HG03280 (cell line): ENCODE measurements around the gene BCR.
"Not testable (repeated sequence)": the region's sequence is repeated elsewhere in the genome, so short reads cannot be mapped to it uniquely, and the experiment has no call there.

Experiments used
- ATAC-seq: cut with Tn5 transposase; IDR thresholded peaks from one replicate; pipeline ENCODE4 v1.9.1; 2021; ENCODE audit warnings: mild to moderate bottlenecking, moderate library complexity; ENCODE audit not compliant: unreplicated experiment

The BCR gene

DNA sequence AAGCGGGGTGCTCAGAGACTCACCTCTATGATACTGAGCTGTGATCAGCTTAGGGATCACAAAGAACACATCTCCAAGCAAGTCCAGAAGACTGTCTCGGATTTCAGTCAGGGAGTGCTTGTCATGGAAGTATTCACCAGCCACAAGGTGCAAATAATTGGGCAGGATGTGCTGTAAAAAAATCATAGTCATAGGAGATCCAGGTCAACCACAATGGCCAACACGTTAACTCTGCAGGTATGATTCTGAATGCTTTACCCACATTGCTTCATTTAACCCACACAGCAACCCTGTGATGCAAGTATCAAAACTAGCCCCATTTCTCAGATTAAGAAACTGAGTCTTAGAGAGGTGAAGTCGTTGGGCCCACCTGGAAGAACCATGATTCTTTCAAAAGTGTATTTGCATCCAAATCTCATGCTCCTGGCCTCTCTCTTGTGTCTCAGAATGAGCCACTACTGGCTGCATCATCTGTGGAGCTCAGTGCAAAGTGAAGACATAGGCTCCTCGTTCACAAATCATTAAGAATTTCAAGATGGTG lies 179.3 kb downstream of the BCR start:
- no peak for ATAC-seq

DNA sequence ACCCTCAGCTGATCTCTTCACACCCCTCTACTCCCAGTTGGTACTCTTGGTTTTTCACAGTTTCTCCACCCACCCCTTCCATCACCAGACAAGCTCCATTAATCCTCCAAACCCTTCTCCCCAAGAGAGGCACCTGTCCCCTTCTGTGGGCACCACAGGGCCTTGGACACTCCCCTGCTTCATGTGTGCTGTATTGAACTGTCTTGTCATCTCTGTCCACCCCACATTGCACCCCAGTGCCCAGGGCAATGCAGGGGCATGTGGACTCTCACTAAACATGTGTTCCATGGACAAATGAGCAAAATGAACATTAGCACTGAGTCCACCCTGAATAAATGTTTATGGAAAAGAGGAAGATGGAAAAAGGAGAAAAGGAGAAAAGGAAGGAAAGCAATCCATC lies 181.4 kb downstream of the BCR start:
- no peak for ATAC-seq

- no peak for ATAC-seq
Measured at GRCh38 chr22:23363683-23364082, 183.4 kb downstream of the BCR start.

GRCh38 chr22:23364389-23364788 lies 184.1 kb downstream of the BCR start:
- no peak for ATAC-seq

DNA sequence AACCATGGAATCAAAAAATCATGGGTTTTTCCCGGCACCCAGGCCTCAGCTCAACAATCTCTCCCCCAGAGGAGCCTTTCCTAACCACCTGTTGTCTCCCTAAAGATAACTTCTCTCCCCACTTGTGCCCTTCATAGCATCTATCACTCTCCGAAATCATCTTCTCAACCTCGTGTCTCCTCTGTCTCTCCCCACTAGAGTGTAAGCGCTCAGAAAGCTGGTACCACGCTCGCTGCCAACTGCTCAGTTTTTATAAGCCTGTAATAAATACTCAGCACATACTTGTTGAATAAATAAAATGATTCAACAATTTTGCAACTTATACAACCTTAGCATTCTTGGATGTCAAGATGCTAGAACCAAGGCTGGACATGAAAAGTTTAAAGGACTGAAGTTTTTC lies 185.2 kb downstream of the BCR start:
- ATAC-seq: no peak

- no peak for ATAC-seq
Measured at GRCh38 chr22:23365961-23366360, 185.7 kb downstream of the BCR start.

DNA sequence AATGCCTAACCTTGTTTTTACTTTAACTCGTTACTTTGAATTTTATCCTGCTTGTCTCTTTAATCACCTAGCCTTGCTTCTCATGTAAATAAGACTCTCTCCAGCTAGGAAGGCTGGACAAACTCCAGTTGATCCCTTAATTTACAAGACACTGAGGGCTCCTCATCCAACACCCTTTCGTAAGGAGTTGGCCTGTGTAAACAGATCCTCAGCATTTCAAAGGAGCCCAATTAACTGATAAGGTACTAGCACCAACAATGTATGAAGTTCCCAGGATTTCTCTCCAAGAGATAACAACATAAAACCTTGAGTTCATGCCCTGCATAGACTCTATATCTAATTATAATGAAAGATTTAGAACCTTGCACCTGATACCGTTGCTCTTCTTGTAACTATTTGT lies 186.9 kb downstream of the BCR start:
- not testable (repeated sequence) for ATAC-seq
